ENCODE measurements around the gene GSS.

Gene GSS

DNA sequence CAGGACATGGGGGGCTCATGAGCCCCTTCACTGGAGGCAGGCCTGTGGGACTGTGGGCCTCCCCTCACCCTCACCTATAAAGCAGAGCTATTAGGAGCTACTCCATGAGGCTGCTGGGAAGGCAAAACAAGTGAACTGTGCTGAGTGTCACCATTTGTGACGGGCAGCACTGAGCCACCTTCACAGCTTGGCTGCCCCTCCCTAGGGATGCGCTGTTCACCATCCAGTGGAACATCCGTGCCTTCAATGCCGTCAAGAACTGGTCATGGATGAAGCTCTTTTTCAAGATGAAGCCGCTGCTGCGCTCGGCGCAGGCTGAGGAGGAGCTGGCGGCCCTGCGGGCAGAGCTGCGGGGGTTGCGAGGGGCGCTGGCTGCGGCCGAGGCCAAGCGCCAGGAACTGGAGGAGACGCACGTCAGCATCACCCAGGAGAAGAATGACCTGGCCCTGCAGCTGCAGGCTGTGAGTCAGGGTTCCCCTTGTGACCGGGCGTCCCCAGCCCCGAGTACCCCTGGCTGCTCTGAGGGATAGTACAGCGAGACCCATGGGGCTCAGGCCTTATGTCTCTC, 38.4 kb upstream of the GSS start:
- no peak for DNase-seq (ENCODE audit: low read depth)

DNA sequence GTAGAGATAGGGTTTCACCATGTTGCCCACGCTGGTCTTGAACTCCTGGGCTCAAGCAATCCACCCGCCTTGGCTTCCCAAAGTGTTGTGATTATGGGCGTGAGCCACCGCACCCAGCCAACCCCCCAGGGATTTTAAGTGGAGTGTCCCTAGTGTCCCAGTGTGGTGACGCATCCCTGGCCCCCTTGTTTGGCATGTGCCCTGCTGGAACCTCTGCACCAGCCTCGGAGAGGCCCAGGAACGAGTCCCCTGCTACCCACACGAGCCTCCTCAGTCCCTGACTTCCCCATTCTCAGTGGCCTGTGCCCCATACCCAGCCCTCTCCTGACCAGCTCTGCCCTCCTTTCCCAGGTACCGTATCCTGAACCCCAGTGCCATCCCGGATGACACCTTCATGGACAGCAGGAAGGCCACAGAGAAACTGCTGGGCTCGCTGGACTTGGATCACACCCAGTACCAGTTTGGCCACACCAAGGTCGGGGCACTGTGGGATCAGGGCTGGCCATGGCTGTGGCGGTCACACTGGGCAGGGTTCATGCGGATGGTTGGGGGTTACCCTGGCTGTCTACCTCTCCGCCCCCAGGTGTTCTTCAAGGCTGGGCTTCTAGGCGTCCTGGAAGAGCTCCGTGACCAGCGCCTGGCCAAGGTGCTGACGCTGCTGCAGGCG, 37.3 kb upstream of the GSS start:
- no peak for DNase-seq (ENCODE audit: low read depth)

DNA sequence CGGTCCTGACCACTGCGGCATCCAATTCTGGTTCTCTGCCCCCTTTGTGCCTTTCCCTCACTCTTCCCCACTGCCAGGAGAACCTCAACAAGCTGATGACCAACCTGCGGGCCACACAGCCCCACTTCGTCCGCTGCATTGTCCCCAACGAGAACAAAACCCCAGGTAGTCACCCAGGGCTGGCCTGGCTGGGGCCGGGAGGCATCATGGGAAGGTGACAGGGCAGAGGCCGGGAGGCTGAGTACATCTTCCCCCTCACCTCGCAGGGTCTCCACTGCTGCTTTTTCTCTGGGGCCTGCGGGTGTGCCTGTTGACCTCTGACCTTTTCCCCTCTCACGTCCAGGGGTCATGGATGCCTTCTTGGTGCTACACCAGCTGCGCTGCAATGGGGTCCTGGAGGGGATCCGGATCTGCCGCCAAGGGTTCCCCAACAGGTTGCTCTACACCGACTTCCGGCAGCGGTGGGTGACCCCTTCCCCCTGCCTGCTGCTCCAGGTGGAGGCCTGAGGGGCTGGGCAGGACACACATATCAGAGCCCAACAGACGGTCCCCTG, 35.1 kb upstream of the GSS start:
- no peak for DNase-seq (ENCODE audit: low read depth)

DNA sequence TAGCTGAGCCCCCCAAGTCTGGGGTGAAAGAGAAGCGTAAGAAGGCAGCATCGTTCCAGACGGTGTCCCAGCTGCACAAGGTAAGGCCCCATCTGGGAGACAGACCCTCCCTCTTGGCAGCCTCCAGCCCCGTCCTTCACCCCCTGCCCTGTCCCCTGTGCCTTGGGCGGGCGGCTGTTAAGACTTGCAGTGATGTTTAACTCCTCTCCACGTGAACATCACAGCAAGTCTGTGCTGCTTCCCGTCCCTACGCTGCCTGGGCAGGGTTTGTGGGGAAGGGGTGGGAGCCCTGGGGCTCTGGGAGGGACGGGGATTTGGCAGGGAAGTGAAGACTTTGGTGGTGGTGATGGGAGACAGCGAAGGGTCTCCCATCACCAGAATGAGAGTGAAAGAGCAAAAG, 34.6 kb upstream of the GSS start:
- DNase-seq (ENCODE audit: low read depth) = no peak

DNA sequence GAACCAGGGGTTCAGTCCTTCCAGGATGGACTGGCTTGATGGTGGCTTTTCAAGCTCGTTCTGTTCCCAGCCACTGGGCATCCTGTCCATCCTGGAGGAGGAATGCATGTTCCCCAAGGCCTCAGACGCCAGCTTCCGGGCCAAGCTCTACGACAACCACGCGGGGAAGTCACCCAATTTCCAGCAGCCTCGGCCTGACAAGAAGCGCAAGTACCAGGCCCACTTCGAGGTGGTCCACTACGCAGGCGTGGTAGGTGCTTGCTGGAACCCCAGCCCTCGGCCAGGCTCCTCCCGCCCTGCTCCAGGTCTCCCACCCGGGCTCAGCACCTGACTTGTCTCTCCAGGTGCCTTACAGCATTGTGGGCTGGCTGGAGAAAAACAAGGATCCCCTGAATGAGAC, 34.1 kb upstream of the GSS start:
- DNase-seq (ENCODE audit: low read depth) = no peak

DNA sequence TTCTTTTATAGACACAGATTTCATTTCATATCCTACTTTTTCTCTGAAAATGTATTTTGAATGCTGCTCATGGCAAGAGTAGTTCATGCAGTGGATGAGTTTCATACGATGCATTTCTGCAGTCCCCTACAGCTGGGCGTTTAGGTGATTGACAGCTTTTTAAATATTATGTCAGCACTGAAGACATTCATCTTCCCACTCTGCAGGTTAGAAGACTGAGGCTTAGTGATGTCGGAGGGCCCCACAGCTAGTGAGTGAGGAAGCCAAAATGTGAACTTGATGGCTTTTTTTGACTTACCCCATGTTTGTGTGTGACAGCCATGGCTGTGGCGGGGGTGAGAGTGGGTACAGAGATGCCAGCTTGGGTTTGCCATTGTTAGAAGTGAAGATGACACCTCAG, 33.5 kb upstream of the GSS start:
- no peak for DNase-seq (ENCODE audit: low read depth)

DNA sequence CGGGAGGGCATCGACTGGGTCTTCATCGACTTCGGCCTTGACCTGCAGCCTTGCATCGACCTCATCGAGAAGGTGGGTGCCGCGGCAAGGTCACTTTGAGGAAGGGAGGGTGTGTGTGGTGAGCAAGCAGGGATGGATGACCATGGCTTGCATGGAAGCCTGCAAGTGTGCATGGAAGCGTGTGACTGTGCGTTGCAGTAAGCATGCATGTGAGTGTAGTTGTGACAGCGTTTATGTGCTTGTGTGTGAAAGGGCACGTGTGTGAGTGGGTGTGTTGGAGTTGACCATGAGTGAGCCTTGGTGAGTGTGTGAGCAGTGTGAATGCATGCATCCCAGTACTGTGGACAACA, 32.6 kb upstream of the GSS start:
- no peak for DNase-seq (ENCODE audit: low read depth)

DNA sequence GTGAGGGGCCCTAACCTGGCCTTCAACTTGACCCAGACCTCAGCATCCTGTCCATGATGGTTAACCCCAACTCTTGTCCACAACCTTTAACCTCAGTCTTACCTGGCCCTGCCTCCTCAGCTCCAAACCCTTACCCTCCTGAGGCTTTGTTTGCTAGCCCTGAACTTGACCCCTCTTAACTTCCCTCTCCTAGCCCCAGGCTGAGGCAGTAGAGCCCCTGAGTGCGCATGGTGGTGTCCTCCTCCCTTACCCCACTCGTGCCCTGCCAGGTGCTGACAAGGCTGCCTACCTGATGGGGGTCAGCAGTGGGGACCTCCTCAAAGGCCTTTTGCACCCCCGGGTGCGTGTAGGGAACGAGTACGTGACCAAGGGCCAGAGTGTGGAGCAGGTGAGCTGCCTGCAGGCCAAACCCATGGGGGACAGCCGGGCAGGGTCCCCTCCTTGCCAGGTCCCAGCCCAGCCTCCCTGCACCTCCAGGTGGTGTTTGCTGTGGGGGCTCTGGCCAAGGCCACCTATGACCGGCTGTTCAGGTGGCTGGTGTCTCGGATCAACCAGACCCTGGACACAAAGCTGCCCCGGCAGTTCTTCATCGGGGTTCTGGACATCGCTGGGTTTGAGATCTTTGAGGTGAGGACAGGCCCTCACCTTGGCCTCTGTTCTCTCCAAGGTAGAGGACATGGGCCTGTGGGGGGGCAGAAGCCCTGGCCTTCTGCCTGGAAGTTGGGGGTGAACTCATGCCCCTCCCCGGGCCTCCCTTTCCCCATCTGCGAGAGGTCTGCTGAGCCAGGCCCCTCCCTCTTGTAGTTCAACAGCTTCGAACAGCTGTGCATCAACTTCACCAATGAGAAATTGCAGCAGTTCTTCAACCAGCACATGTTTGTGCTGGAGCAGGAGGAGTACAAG, 31.9 kb upstream of the GSS start:
- DNase-seq (ENCODE audit: low read depth) = no peak

DNA sequence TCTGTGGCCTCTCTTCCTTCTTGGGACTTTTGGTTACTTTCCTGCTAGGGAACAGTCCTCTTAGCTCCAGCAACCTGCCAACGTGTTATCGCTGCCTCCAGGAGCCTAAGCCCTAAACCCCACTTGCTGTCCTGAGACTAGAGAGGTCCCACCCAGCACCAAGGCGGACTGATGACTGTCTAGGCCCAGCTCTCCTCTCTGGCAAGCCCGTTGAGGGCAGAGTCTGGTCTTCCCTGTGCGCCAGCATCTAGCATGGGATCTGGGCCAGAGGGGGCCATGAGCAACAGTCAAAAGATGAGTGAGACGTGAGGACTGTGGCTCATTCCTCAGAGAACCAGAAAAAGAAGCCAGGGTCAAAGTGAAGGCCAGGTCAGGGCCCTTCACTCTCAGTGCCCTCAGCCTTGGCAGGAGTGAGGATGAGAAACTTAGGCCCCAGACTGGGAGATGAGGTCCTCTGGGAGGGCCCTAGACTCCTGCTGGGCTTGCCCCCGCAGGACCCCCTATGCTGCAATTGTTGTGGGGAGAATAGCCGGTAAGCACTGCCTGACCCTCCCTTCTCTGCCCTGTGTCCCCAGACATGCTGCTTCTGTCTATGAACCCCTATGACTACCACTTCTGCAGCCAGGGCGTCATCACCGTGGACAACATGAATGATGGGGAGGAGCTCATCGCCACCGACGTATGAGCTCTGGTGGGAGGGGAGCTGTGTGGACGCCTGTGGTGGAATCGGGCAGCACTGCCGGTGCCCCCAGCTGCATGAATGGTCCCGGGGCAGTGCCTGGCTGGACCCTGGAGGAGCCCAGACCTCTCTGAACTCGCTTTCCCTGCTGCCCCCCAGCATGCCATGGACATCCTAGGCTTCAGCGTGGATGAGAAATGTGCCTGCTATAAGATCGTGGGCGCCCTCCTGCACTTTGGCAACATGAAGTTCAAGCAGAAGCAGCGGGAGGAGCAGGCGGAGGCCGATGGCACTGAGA, 31.0 kb upstream of the GSS start:
- DNase-seq (ENCODE audit: low read depth) = no peak

DNA sequence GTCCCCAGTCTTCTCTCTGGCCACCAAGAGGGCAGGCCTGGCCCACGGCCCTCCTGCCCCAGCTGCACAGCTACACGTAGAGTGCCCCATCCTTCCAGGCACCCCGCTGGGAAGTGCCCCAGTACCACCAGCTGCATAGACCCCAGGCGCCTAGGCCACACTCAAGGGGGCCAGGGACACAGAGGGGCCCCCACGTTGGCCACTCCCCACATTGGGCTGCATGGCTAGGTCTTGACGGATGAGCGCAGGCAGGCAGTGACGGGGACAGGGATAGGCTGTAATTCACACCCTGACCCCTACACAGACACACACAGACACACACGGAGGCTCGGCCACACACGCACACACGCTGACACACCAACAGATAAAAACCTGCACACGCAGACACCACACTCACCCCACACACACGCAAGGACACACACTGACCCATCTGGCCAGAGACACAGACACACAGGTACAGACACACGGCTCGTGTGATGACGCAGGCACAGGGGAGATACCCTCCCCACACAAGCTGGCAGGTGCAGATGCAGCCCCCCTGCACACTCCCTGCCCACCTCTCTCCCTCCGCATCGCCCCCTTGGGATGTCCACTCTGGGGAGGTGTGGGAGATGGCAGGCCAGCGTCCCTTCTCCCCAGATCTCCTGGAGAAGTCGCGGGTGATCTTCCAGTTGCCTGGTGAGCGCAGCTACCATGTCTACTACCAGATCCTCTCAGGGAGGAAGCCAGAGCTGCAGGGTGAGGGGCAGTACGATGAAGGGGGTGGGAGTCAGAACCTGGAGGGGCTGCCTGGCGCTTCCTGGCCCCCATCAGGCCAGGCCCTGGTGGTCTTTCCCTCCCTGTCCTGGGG, 30.1 kb upstream of the GSS start:
- DNase-seq (ENCODE audit: low read depth) = no peak

DNA sequence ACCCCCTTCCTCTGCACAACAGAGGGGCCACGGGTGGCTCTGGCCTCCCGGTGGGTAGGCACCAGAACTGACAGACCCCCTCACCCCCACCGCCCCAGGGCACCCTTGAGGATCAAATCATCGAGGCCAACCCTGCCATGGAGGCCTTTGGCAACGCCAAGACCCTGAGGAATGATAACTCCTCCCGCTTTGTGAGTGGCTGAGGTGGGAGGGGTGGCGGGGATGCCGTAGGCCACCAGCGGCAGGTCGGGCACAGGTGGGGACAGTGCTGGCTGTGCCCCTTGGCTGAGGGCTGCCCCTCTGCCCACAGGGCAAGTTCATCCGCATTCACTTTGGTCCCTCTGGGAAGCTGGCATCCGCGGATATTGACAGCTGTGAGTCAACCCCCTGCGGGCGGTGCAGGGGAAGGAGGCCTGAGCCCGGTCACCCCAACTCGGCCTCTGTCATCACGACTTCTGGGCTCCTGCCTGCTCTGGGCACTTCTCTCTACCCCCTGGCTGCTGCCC, 29.2 kb upstream of the GSS start:
- DNase-seq (ENCODE audit: low read depth) = no peak

DNA sequence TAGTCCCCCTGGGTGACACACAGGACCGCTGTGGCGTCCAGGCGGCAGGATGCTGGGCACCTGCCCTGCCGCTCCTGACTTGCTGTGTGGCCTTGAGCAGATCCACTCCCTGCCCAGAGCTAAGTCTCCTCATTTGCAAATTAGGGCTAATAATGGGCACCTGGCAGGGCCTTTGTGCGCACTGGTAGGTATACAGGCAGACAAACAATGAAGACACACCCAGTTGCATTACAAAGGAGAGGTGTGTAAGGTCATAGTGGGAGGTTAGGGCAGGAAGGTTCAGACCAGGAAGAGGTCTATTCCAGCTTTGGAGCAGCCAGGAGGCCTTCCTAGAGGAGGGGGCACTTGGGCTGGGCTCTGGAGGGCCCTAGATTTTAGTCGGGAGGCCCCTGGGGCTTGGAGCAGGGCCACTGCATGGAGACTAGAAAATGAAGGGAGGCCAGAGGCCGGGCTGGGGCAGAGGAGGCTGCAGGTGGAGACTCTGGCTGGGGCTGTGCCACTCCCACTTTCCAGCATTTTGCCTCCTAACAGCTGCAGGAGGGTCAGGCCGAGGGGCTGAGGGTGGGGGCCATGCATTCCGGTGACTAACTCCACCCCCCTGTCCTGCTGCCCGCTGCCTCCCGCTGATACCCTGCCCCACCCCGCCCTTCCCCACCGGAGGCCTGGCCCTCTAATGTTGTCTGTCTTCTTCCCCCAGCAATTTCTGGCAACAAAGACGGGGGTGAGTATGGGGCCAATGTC, 28.6 kb upstream of the GSS start:
- DNase-seq (ENCODE audit: low read depth) = no peak

DNA sequence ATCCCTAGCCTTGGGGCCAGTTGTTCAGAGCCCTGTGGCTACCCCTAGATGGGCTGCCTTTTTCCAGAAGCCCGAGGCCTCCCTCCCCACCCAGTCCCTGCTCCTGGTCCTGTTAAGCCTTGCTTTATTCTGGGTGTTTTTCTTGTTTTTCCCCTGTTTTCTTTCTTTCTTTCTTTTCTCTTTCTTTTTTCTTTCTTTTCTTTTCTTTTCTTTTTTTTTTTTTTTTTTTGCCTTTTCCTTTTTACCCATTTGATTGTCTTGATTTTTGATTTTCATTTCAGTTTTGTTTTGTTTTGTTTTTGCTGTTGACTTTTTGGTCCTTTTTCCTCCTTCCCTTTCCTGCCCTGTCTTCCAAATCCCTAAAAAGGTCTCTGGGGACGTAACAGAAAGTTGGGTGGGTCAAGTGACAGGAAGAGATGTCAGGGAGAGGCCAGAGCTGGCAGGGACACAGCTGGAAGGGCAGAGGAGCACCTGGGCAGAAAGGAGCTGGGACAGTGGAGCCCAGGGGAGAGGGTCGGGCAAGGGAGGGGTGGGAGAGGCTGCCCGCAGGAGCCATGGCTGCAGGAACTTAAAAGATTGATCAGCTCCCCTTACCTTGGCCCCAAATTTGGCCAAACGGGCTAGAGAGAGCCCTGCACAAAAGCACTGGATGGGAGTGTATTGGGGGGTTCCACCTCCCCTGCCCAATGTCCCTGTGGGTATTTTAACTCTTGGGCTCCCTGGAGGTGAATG, 27.6 kb upstream of the GSS start:
- DNase-seq (ENCODE audit: low read depth) = no peak

DNA sequence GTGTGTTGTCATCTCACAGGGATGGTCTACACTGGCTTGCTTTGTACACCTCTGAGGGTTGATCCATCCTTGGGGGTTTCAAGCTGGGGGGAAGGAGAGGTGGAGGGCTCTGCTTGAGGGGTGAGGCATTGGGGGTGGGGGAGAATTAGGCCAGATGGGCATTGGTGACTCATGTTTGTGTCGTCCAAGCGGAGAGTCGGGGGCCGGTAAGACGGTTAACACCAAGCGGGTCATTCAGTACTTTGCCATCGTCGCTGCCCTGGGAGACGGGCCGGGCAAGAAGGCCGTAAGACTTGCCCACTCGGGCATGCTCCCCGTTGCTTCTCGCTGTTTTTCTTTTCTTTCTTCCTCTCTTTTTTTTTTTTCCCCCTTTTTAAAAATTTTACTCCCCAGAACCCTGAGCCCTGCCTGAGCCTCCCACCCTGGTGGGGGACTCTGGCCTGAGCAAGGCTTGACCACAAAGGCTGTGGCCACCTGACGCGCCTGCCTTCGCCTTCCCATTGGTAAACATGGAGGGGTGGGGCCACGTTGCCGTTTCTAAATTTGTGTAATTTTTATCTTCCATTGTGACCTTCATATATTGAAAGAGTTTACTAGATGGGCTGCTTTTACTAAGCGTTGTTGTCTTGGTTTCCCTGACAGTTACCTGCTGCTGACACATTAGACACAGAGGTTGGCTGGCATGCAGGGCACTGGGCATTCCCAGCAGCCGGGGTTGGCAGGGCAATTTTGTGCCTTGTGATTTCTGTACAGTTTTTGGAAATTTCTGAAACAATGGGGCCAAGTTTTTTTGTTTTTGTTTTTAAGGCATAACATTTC, 26.9 kb upstream of the GSS start:
- DNase-seq (ENCODE audit: low read depth) = no peak

DNA sequence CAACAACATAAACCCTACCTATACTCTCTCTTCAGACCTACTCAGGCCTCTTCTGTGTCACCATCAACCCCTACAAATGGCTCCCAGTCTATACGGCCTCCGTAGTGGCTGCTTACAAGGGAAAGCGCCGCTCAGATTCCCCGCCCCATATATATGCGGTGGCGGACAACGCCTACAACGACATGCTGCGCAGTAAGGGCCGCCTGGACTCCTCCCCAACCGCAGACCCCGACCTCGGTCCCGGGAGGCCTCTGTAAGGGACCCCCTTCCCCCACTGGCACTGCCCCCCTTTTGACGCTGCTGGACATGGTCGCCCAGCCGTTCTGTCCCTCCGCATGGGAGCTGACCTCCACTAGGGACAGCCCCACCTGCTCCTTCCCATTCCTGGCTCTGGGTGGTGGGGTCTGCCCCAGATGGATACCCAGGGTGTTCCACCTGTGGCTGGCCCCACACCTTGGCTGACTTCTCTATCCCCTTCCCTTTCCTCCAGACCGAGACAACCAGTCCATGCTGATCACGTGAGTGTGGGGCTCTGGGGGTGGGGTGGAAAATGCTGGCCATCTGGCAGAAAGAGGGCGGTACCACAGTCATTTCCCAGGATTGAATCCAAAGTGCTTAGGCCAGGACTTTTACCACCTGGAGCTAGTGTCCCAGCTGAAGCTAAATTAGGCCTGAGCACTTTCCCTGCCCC, 25.1 kb upstream of the GSS start:
- no peak for DNase-seq (ENCODE audit: low read depth)

DNA sequence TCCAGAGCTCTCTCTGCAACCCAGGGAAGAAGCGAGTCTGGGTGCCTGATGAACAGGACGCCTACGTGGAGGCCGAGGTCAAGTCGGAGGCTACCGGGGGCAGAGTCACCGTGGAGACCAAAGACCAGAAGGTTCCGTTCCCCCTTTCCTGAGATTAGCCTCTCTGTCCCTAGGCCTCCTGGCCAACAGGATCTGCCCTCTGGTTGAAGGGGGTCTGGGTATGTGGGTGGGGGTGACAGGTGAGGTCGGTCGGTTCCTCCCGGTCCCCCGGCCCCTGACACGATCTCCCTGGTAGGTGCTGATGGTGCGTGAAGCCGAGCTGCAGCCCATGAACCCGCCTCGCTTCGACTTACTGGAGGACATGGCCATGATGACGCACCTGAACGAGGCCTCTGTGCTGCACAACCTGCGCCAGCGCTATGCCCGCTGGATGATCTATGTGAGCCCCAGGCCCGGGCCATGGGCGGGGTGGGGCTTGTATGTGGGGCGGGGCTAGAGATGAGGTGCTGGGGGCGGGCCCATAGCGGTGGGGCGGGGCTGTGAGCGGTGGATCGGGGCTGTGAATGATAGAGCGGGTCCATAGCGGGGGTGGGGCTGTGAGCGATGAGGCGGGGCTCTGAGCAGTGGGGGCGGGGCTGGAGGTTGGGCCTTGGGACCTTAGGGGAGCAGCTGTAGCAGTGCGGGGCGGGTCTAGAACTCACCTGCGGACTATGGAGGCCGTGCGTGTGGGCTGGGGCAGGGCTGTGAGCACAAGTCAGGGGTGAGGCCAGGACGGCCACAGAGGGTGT, 24.0 kb upstream of the GSS start:
- DNase-seq (ENCODE audit: low read depth) = no peak
